Activated naive CD8-positive, alpha-beta T cell (primary cell): ENCODE results near the gene MXRA7.
"Not testable (repeated sequence)": the region's sequence is repeated elsewhere in the genome, so short reads cannot be mapped to it uniquely, and the experiment has no call there.

Experiments
- H3K27ac Mint-ChIP-seq: one replicate; pipeline ENCODE4 v1.8.0; 2021; ENCODE audit warnings: mixed read lengths
- H3K27me3 Mint-ChIP-seq: one replicate; pipeline ENCODE4 v1.8.0; 2021; ENCODE audit warnings: mixed read lengths
- H3K36me3 Mint-ChIP-seq: one replicate; pipeline ENCODE4 v1.8.0; 2021; ENCODE audit warnings: mixed read lengths
- H3K4me1 Mint-ChIP-seq: one replicate; pipeline ENCODE4 v1.8.0; 2021; ENCODE audit warnings: low read depth, mixed read lengths
- H3K4me3 Mint-ChIP-seq: one replicate; pipeline ENCODE4 v1.8.0; 2021; ENCODE audit warnings: mild to moderate bottlenecking, mixed read lengths
- H3K9me3 Mint-ChIP-seq: one replicate; pipeline ENCODE4 v1.8.0; 2021; ENCODE audit warnings: low read depth, mixed read lengths

MXRA7 gene

DNA sequence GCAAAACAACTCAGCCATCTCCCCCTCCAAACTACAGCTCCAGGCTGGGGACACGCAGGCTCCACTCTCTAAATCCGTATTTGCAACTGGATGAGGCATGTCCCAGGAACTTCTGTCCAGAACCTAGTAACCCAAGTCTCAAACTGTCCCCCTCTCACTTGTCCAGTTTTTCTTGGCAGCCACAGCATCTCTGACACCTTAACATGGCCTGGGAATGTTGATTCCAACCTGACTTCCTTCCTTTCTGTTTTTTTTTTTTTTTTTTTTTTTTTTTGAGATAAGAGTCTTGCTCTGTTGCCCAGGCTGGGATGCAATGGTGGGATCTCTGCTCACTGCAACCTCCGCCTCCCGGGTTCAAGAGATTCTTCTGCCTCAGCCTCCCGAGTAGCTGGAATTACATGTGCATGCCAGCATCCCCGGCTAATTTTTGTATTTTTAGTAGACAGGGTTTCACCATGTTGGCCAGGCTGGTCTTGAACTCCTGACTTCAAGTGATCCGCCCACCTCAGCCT lies 12.2 kb downstream of the MXRA7 start:
- H3K4me1 Mint-ChIP-seq, H3K27me3 Mint-ChIP-seq: not testable (repeated sequence)

DNA sequence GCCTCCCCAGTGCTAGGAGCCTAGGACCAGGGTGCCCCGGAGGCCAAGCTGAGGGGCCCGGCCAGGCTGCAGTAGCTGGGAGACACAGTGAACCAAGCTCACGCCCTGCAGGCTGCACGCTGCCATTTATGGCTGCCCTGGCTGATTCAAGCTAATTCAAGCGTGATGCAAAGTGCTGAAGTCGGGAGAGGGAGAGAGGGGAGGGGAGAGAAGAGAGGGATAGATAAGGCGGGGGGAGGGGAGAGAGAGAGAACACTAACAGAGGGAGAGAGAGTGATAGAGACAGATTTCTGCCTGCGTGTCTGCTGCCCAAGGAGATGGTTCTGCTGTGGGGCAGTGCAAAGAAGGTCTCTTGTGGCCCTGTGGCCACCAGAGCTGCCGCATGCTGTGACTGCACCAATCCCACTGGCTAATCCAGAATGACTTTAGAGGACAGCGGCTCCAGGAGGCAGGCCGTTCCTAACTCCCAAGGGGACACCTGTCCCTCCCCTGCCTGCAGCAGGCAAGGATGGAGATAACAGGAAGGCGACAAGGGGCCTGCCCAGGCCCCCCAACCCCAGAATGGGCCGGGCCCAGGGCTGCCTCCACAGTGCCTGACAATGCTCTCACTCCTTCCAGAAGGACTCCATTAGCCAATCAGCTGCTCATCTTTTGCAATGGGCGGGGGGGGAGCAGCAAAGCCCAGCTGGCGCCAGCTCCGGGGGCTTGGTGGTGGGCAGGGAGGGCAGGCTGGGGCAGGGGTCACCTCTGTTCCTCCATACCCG lies 12.9 kb downstream of the MXRA7 start:
- no peak overlapping the region for H3K4me3 Mint-ChIP-seq

More for the DNA sequence above, 12.2 kb downstream of the MXRA7 start:
- not testable (repeated sequence) for H3K9me3 Mint-ChIP-seq, H3K36me3 Mint-ChIP-seq, H3K4me3 Mint-ChIP-seq, H3K27ac Mint-ChIP-seq

DNA sequence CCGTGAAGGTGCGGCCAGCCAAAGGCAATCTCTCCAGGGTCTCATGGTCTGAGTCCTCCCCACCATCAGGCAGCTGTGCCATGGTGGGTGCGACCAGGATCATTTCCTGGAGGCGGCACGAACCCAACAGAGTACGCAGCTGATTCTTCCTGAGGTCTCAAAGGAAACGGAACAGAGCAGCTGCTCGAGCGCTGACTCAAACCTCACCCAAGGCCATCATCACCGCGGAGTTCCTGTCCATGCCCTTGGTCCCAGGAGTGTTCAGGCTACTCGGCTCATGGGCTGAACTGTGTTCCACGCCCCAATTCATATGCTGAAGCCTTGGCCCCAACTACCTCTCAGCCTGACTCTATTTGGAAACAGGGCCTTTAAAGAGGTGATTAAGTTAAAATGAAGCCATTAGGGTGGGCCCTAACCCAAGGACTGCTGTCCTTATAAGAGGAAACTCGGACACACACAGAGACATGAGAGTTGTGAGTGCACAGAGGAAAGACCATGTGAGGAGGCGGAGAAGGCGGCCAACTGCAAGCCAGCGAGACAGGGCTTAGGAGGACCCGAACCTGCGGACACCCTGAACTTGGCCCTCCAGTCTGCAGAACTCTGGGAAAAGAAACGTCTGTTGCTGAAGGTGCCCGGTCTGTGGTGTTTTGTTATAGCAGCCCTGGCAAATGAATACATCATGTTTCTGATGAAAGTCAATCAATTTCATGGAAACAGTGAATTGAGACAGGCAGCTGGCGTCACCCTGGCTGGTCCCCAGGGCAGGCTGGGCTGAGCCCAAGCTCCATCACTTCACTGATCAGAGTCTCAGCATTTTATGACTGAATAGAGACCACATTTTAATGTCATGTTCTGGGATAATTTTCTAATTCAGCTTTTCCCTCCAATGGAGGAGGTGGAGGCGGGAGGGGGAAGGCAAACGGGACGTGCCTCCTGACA lies 13.7 kb downstream of the MXRA7 start:
- Mint-ChIP-seq H3K27ac (no peak overlapping the region), H3K4me3 (no peak overlapping the region), H3K4me1 (peaks cover 6% of the 10 kb centered on the region), H3K36me3 (no peaks in the 10 kb centered on the region), H3K27me3 (no peaks in the 10 kb centered on the region), H3K9me3 (no peaks in the 10 kb centered on the region)

More for the DNA sequence above, 12.9 kb downstream of the MXRA7 start:
- Mint-ChIP-seq H3K27ac (no peak overlapping the region), H3K27me3 (no peaks in the 10 kb centered on the region), H3K36me3 (no peaks in the 10 kb centered on the region), H3K4me1 (peaks cover 6% of the 10 kb centered on the region), H3K9me3 (no peaks in the 10 kb centered on the region)

DNA sequence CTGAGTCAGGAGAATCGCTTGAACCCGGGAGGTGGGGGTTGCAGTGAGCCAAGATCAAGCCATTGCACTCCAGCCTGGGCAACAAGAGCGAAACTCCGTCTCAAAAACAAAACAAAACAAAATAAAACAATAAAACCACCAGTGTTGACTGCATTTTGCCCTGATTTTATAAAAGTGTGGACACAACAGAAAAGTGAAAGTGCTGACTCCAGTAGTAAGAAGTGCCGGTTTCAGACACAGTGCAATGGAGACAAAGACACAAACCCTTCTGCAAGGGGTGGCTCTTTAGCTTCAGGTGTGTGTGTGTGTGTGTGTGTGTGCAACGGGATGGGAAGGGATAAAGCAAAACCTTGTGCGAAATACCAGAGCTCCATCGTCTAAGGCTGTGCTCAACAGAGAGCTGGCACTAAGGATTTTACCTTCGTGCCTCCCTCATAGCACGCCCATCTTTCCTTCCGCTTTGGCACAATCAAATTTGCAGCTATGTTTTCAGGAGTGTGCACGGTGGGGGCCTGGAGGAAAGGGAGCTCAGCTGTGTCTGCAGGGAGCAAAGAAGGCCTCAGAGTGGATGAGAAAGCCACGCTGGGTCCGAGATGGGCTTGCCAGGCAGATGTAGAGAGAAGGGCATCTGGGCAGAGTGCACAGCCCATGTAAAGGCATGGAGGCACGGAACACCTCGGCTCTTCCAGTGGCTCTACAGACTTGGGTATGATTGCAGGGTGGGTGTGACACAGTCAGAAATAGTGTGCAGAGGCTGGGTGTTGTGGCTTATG lies 15.5 kb downstream of the MXRA7 start:
- Mint-ChIP-seq H3K27ac (no peak overlapping the region), H3K9me3 (no peaks in the 10 kb centered on the region), H3K36me3 (no peaks in the 10 kb centered on the region), H3K4me3 (no peak overlapping the region), H3K27me3 (no peaks in the 10 kb centered on the region), H3K4me1 (peaks cover 4% of the 10 kb centered on the region)

DNA sequence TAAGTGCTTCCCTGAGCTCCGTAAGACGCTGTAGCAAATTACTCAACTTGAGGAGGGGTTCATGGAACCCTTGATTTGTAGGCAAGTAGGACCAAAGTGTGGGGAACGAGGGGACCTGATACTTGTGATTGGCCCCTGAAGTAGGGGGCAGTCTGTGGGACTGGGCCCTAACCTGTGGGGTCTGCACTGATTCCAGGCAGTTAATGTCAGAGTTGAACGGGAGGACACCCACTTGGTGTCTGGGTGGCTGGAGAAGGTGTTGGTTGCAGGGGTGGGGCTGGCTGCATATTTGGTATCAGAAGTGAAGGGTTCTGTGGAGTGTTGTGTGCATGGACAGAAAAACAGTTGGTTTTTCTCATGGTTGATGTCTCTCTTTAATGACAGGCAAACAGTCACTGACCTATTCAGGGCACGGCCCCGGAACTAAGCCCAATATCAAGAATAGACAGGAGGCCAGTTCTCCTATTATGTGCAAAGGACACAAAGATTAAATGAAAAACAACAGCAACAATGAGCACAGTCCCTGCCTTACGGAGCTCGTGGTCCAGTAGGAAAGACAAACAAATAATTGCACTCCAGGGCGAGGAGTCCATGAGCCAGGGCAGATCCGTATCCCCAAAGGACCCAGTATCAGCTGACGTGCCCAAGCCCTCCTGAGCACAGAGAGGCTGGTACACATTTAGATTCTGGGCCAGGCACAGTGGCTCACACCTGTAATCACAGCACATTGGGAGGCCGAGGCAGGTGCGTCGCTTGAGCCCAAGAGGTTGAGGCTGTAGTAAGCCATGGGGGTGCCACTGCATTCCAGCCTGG lies 19.2 kb downstream of the MXRA7 start:
- H3K4me3 Mint-ChIP-seq, result no peak overlapping the region
- no peaks in the 10 kb centered on the region for H3K36me3 Mint-ChIP-seq
- H3K4me1 Mint-ChIP-seq, result peaks cover 7% of the 10 kb centered on the region
- H3K9me3 Mint-ChIP-seq, result no peaks in the 10 kb centered on the region
- no peaks in the 10 kb centered on the region for H3K27me3 Mint-ChIP-seq
- H3K27ac Mint-ChIP-seq, result no peak overlapping the region

DNA sequence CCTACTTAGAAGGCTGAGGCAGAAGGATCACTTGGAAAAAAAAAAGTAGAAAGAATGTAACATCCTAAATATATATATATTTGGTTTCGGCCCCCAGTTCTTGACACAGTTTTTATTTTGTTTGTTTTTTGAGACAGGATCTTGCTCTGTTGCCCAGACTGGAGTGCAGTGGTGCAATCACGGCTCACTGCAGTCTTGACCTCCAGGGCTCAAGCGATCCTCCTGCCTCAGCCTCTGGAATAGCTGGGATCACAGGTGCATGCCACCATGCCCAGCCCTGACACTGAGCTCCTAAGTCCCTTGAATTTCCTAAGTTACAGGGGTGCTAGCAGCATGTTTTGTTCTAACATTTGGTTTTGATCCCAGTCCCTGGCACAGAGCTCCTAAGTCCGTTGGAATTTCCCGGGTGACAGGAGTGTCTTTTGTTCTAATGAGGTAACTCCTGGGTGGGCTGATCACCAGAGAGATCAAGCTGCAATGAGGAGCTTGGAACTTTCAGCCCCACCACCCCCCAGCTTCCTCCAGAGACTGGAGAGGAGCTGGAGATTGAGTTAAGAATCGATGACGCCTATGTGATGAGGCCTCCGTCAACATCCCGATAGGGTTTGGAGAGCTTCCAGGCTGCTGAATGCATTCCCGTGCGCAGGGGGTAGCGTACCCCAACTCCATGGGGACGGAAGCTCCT lies 20.0 kb downstream of the MXRA7 start:
- no peaks in the 10 kb centered on the region for H3K36me3 Mint-ChIP-seq
- H3K27me3 Mint-ChIP-seq, result no peaks in the 10 kb centered on the region
- no peak overlapping the region for H3K27ac Mint-ChIP-seq
- H3K4me3 Mint-ChIP-seq, result no peak overlapping the region
- H3K9me3 Mint-ChIP-seq, result no peaks in the 10 kb centered on the region
- peaks cover 5% of the 10 kb centered on the region for H3K4me1 Mint-ChIP-seq

DNA sequence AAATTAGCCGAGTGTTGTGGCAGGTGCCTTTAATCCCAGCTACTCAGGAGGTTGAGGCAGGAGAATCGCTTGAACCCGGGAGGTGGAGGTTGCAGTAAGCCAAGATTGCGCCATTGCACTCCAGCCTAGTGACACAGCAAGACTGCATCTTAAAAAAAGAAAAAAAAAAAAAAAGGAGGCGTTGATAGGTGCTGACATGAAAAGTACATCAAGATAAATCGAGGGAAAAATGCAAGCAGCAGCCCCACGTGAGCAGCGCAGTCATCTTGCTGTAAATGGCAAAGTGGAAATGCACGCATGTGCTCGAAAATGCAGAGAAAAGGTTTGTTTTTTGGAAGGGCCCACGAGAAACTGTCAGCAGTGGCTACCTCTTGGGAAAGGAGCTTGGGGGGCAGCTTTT lies 20.9 kb downstream of the MXRA7 start:
- no peak overlapping the region for H3K27ac Mint-ChIP-seq
- H3K36me3 Mint-ChIP-seq, result no peaks in the 10 kb centered on the region
- H3K4me3 Mint-ChIP-seq, result no peak overlapping the region
- H3K4me1 Mint-ChIP-seq, result peaks cover 3% of the 10 kb centered on the region
- H3K27me3 Mint-ChIP-seq, result no peaks in the 10 kb centered on the region
- H3K9me3 Mint-ChIP-seq, result no peaks in the 10 kb centered on the region

DNA sequence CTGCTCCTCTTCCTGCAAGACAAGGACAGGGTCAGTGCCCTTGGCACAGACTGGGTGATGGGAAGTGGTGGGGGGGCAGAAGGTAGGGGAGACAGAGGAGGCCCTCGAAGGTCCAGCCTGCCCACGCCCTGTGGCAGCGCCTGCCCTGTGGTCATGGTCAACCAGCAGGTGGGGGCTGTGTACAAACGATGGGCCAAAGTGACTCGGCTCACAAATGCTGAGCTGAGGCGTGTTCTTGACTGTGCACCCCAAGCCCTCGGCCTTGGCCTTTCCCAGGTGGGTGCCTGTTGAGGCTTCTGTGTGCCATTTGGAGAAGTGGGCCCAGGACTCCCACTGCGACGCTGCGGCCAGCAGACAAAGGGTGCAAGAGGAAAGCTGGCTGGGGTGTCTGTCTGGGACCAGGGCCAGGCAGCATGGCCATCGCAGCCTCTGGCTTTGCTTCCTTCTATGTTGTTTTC lies 22.6 kb downstream of the MXRA7 start:
- peaks cover 3% of the 10 kb centered on the region for H3K4me1 Mint-ChIP-seq
- no peak overlapping the region for H3K27ac Mint-ChIP-seq
- H3K36me3 Mint-ChIP-seq, result no peaks in the 10 kb centered on the region
- no peak overlapping the region for H3K4me3 Mint-ChIP-seq
- H3K9me3 Mint-ChIP-seq, result no peaks in the 10 kb centered on the region
- H3K27me3 Mint-ChIP-seq, result no peaks in the 10 kb centered on the region

DNA sequence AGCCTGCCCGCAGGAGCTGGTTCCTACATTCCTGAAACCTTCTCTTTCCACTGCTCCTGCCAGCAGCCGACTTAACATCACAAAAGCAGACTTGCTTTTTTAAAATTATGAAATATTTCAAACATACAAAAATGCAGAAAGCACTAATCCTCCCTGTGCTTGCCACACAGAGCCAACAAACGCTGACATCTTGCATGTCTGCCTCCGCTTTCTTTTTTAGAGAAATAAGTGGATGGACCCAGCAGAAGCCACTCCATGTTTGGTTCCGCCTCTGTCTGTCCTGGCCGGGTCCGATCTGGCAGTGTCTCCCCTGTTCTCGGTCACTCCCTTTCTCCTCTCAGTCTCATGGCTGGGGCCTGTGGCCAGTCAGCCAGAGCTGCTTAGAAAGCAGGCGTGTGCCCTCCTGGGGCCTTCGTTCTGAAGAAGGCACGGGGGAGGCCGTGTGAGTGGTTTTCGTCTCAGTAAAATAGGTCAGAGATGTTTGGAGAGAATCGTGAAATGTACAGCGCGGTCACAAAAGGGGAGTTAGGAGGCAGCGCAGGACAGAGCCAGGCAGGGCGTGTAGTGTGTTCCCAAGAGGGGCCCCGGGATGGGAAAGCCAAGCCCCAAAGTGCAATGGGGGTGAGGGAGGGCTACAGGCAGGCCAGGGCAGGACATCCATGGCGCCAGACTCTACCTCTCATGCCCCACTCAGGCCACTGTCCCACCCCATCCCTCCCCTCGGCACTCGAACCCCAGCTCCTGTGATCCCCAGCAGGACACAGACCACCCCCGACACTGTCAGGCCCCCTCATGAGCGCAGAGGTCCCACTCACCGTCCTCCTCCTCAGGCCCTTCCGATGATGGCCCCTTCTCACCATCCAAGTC lies 23.2 kb downstream of the MXRA7 start:
- H3K36me3 Mint-ChIP-seq, result no peaks in the 10 kb centered on the region
- H3K4me1 Mint-ChIP-seq, result peaks cover 3% of the 10 kb centered on the region
- no peaks in the 10 kb centered on the region for H3K9me3 Mint-ChIP-seq
- H3K27me3 Mint-ChIP-seq, result no peaks in the 10 kb centered on the region
- H3K4me3 Mint-ChIP-seq, result no peak overlapping the region
- no peak overlapping the region for H3K27ac Mint-ChIP-seq

DNA sequence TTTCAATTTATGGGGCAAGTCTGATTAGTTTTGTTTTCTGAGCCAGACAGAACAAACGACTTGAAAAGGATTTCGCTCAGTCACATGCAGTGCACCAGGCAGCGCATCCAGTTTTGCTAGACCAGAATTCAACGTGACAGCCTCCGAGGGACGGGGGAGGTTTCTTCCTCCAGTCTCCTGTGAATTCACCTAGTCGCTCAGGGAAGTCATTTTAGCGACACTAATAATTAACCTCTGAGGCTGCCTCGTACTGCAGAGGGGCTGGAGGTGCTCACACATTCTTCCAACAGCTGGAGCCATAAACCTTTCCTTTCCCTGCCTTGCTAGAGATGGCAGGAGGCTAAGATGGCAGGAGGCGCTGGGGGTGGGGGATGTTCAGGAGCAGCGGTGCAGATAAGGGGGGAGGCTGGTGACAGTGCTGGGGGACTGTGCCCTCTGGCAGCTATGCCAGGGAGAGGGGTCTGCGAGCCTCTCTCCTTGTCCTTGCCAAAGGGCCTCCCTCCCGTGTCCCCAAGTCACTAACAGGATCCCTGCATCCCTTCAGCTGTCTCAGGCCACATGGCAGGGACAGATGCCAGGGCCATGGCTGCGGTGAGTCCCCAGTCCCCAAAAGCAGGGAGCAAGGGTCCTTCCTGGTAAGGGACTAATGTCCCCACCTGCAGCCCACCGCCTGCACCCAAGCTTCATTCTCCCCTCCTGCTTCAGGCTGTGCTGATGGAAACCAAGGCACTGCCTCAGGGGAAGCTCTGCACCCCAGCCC lies 24.0 kb downstream of the MXRA7 start:
- no peak overlapping the region for H3K27ac Mint-ChIP-seq
- H3K36me3 Mint-ChIP-seq, result no peaks in the 10 kb centered on the region
- H3K4me3 Mint-ChIP-seq, result no peak overlapping the region
- no peaks in the 10 kb centered on the region for H3K27me3 Mint-ChIP-seq
- H3K4me1 Mint-ChIP-seq, result peaks cover 3% of the 10 kb centered on the region
- no peaks in the 10 kb centered on the region for H3K9me3 Mint-ChIP-seq

DNA sequence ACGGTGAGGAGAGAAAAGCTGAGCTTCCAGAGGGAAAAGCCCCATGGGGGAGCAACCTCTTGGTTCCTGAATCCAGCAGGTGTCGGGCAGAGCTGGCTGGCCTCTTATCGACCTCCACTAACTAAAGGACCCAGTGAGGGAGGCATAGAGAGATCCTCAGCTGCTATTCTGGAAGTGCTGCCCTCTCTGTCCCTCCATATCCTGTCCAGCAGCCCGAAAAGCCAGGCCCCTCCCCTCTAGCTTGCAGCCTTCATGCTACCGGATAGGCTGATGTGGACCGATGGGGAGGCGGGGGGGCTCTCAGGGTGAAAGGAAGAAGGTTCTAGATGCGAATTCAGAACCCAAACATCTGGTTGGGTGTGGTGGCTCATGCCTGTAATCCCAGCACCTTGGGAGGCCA lies 24.9 kb downstream of the MXRA7 start:
- H3K36me3 Mint-ChIP-seq, result no peaks in the 10 kb centered on the region
- H3K27me3 Mint-ChIP-seq, result no peaks in the 10 kb centered on the region
- no peak overlapping the region for H3K4me3 Mint-ChIP-seq
- H3K27ac Mint-ChIP-seq, result no peak overlapping the region
- no peaks in the 10 kb centered on the region for H3K9me3 Mint-ChIP-seq
- peaks cover 5% of the 10 kb centered on the region for H3K4me1 Mint-ChIP-seq

DNA sequence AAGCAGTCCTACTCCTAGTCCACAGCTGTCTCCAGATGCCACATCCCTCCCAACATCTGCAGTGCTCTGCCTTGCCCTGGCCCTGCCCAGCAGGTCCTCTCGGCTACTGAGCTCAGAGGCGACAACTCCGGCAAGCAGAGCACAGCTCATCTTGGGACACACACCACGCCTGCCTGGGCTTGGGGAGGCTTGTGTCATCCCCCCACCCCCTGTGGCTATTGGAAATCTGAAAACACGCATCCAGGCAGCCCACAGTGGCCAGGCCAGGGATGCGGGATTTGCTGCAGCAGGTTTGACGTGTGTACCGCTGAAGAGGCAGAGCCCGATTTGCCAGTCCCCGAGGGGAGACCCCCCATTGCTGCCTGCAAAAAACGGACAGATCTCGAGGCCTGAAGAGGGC lies 25.4 kb downstream of the MXRA7 start:
- Mint-ChIP-seq H3K27me3 (no peaks in the 10 kb centered on the region), H3K4me1 (peaks cover 5% of the 10 kb centered on the region), H3K36me3 (no peaks in the 10 kb centered on the region), H3K4me3 (no peak overlapping the region), H3K9me3 (no peaks in the 10 kb centered on the region), H3K27ac (no peak overlapping the region)
